GM18909 (cell line): ENCODE data around the gene SLC6A12.

ENCODE experiments used
- ATAC-seq: cut with Tn5 transposase; IDR thresholded peaks from one replicate; pipeline ENCODE4 v1.9.1; 2021; ENCODE audit warnings: mild to moderate bottlenecking; ENCODE audit not compliant: unreplicated experiment, poor library complexity

Gene SLC6A12

DNA sequence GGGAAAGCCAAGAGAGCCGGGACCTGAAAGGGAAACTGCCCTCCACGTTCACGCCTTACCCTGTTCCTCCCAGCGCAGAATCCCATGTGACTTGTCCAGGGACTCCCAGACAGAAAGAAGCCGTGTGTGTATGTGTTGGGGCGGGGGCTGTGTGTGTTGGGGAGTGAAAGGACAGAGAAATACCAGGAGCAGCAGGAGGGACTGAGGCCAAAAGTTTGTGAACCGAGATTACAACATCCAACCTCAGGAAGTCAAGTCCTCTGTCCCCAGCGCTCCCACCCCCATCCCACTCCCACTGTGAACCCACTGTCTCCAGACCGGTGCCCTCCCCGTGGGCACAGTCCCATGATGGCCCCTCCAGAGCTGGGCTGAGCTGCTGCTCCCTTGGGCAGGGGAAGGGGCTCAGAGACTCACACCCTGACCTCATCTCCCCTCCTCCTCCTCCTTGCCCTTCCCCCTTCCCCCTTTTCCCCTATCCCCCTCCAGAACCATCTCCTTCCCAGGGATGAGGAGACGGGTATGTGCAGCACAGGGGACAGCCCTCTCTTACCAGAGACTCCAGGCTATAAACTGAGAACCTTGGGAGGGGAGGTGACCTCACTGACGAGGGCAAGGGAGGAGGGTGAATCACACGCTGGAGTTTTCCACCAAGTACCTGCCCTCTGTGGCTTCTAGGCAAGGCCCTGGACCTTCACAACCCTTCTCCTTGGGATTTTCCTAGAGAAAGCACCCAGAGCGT lies at the start of gene SLC6A12:
Gene SLC6A12 (minus strand): TSS at position 155 of the 739 bp plus-strand sequence. CDS start 4,171 bp downstream, outside the sequence.
- no peak for ATAC-seq

DNA sequence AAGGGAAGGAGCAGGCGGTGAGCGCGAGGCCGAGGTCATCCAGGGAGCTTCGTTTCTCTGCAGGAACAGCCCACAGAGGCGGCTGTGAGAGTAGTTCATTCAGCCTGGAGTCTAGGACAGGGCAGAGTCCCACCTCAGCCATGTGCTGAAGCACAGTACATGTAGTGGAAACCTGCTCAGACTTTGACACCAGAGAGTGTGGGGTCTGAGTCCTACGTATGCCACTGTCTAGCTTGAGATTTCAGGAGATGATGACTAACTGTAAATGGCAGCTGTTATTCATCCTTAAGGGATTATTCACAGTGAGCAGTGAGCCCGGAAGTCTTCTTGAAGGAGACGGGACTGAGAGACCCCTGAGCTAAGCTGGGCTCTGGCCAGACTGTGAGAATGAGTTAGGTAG lies 49.6 kb upstream of the SLC6A12 start:
- ATAC-seq, result no peak

DNA sequence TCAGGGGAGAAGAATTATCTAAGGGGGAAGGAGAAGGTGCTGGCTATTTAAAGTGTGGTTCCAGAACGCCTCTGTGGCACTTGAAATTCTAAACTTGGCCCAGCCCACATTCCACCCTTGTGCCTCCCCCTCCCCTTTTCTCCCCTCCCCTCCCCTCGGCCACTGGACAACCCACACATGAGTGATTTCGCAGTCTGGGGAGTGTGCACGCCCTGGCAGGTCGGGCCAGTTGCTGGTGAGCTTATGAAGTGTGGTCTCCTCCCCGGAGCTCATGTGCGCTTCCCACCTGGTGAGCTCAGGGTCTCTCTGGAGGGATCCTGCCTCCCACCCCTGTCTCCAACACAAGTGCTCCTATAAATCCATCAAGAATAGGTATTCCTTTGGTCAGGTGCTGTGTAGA lies 48.9 kb upstream of the SLC6A12 start, which contains the start of gene SLC6A13:
Gene SLC6A13 (minus strand): TSS at position 20 of the 400 bp plus-strand sequence. CDS start 2,784 bp downstream, outside the sequence.
- no peak for ATAC-seq

- ATAC-seq, result no peak
These were observed 48.2 kb upstream of the SLC6A12 start for GRCh38 chr12:262113-262512.

GRCh38 chr12:257521-258321 lies 43.8 kb upstream of the SLC6A12 start:
- no peak for ATAC-seq

DNA sequence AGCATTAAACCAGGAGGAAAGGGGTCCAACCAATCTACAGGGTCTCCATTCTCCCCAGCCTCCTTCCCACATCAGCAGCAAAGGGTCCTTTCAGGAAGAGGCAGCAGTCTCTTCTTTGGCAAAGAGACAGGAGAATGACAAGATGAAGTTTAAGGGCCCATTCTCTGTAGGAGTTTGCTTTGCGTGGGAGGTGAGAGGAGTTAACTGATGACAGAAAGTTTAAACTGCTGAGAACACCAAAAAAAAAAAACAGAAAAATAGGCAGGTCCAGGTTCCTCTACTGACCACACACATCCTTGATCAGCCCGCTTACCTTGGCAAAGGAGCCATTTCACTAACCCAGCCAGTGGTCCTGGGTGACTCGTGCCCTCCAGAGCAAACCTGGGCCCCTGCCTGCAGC lies 43.0 kb upstream of the SLC6A12 start:
- no peak for ATAC-seq

DNA sequence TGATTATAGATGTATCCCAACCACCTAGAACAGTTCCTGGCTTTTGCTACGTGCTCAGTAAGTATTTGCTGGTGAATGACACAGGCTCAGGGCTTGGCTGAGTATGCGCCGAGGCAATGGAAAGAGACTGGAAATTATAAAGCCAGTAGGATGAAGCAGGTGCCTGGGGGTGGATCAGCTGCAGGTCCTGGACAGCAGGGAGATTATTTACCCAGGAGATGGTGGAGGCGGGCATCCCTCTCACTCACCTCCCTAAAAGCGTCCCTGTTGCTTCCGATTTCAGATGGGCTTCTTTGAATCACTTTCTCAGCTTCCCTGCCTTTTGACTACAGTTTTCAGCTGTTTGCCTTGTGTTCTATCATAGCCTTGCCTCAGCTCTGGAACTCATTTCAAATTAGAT lies 42.3 kb upstream of the SLC6A12 start:
- ATAC-seq, result no peak

- no peak for ATAC-seq
These were observed 41.0 kb upstream of the SLC6A12 start for GRCh38 chr12:254912-255311.

- ATAC-seq, result no peak
These were observed 40.1 kb upstream of the SLC6A12 start for GRCh38 chr12:254039-254438.

GRCh38 chr12:253116-253831 lies 39.3 kb upstream of the SLC6A12 start:
- ATAC-seq, result no peak

GRCh38 chr12:252636-253035 lies 38.7 kb upstream of the SLC6A12 start:
- no peak for ATAC-seq

DNA sequence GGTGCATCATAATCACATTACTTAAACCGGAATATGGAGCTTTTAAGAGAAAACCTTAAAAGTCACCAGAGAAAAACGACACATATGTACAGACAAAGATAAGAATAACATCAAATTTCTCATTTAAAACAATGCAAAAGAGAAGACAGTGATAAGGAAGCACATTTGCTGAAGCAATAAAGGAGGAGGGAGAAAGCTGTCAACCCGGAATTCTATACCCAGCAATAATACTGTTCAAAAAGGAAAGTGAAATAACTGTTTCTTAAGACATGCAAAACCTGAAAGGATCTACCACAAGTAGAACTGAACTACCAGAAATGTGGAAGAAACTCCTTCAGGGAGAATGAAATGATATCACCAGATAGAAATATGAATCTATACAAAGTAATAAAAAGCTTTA lies 33.3 kb upstream of the SLC6A12 start:
- ATAC-seq, result no peak

GRCh38 chr12:243381-243780 lies 29.4 kb upstream of the SLC6A12 start:
- ATAC-seq, result no peak

- ATAC-seq, result no peak
These were observed 28.5 kb upstream of the SLC6A12 start for GRCh38 chr12:242496-242895.

- ATAC-seq, result no peak
These were observed 27.3 kb upstream of the SLC6A12 start for GRCh38 chr12:241266-241665.

DNA sequence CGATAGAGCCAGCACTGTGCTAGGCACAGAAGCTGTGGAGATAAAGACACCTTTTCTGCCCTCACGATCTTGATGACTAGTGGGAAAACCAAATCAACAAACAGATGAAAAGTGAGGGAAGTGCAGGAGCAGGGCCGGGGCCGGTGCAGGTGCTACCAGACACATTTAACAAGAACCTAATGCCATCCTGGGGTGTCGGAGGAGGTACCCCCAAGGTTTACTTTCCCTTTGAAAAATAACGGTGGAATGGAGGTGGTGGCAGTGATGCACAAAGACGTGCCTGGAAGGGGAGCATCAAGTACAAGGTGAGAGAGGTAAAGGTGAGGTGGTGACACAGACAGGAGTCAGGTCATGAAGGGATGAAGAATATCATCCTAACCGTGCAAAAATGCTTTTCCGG lies 26.6 kb upstream of the SLC6A12 start:
- ATAC-seq, result no peak

DNA sequence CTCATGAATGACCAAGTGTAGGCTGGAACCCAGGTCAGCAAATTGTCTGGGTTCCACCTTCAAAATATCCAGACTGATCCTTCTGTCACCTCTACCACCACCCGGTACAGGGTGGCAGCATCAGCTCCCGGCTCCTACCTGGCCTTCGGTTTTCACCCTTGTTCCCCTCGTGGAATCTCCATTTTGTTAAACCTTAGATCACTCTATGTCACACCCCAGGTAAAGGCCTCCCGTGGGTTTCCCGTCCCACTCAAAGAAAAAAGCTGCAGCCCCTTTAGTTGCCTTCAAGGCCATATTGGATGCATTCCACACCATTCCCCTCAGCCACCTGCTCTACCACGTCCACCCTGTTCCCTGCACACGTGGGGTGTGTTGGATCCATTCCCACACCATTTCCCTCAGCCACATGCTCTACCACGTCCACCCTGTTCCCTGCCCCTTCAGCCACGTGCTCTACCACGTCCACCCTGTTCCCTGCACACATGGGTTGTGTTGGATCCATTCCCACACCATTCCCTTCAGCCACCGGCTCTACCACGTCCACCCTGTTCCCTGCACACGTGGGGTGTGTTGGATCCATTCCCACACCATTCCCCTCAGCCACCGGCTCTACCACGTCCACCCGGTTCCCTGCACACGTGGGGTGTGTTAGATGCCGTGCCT lies 24.9 kb upstream of the SLC6A12 start:
- no peak for ATAC-seq

GRCh38 chr12:238116-238515 lies 24.2 kb upstream of the SLC6A12 start:
- ATAC-seq, result no peak

GRCh38 chr12:237026-237815 lies 23.3 kb upstream of the SLC6A12 start:
- no peak for ATAC-seq

- ATAC-seq, result no peak
These were observed 22.5 kb upstream of the SLC6A12 start for GRCh38 chr12:236445-236844.
